ENCODE measurements around the gene CCDC83. TPM values are rescaled to one million over a fixed set of nuclear protein-coding genes. Genes with fewer than 3 reads are reported as not detected.

The CCDC83 gene
- polyA plus RNA-seq, 1 of the 3 experiments (the other 2 are of a cell fraction) = not detected

DNA sequence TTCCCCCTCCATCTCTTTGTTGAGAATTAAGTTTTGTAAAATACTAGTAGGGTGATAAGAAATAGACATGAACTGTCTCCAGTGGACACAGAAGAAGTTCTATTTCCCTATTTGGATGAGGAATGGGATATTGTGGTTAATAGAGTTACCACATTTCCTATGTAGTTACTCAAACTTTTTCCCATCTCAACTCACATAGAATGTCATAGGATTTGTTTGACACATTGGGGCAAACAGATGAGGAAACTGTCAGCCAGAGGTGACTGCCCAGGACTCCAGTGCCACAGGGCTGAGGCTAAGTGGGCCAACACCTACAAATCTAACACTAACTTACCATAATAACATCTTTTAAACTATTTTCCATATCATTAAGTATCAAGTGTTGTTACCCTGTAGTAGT, 58.3 kb downstream of the CCDC83 start:
- CTCF ChIA-PET = no interaction called here

DNA sequence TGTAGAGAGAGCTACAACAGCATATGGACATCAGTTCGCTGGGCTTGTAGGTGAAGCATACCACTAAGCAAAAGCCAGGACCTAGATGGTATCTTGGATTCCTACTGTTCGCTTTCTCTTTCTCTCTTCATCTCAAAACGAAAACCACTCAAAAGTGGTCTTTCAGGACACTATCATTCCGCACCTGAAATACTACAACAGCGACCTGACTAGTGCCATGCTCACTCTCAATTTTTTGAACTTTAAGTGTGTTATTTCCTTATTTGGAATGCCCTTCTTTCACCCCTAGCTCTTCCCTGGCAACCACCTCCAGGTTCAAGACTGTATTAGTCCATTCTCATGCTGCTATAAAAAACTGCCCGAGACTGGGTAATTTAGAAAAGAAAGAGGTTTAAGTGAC, 59.2 kb downstream of the CCDC83 start:
- CTCF ChIA-PET = no interaction called here
- no peaks in the 10 kb centered on the region for H3K9me2 ChIP-seq
- no peak overlapping the region for H3K27ac ChIP-seq (ENCODE audit: low read depth in 2 of 2, low read length in 1 of 2)
- no peaks in the 10 kb centered on the region for H3K27me3 ChIP-seq (ENCODE audit: insufficient read depth)
- H3K9ac ChIP-seq = no peak overlapping the region
- H3K36me3 ChIP-seq (replicated peaks in 1 of 2; ENCODE audit: control insufficient read depth in 1 of 2, insufficient read depth in 2 of 2, low read length in 1 of 2) = no peaks in the 10 kb centered on the region
- H2AFZ ChIP-seq (ENCODE audit: low read depth) = no peak overlapping the region
- 56% methylated on average over 6 of the region's 6 CpGs for WGBS (ENCODE audit: low lambda C conversion rate)
- TF ChIP-seq EZH2phosphoT487 (IDR thresholded peaks at IDR 0.05; ENCODE audit: borderline replicate concordance, low read depth) = no peak
- no peaks in the 10 kb centered on the region for H3F3A ChIP-seq (replicated peaks; ENCODE audit: insufficient read depth)
- H3K9me3 ChIP-seq = no peaks in the 10 kb centered on the region
- no peaks in the 10 kb centered on the region for H3K4me1 ChIP-seq (ENCODE audit: control insufficient read depth in 1 of 2, insufficient read depth in 2 of 2, low read depth in 1 of 2, low read length in 1 of 2)
- no peaks in the 10 kb centered on the region for H3K79me2 ChIP-seq (ENCODE audit: insufficient read depth)
- POLR2A ChIA-PET = no interaction called here
- H4K20me1 ChIP-seq (ENCODE audit: insufficient read depth) = no peaks in the 10 kb centered on the region
- H3K4me3 ChIP-seq (ENCODE audit: low read depth in 2 of 2, low read length in 1 of 2) = no peak overlapping the region
- no peak for DNase-seq
- H3K4me2 ChIP-seq = no peak overlapping the region

More for the DNA sequence above, 58.3 kb downstream of the CCDC83 start:
- Histone ChIP-seq H3K79me2 (ENCODE audit: insufficient read depth) (no peaks in the 10 kb centered on the region), H3K9me3 (no peaks in the 10 kb centered on the region), H3K9me2 (no peaks in the 10 kb centered on the region), H3K4me1 (ENCODE audit: control insufficient read depth in 1 of 2, insufficient read depth in 2 of 2, low read depth in 1 of 2, low read length in 1 of 2) (no peaks in the 10 kb centered on the region), H3K27ac (ENCODE audit: low read depth in 2 of 2, low read length in 1 of 2) (no peak overlapping the region), H3K27me3 (ENCODE audit: insufficient read depth) (no peaks in the 10 kb centered on the region), H2AFZ (ENCODE audit: low read depth) (no peak overlapping the region), H3K9ac (no peak overlapping the region), H3K4me2 (no peak overlapping the region), H3K4me3 (ENCODE audit: low read depth in 2 of 2, low read length in 1 of 2) (no peak overlapping the region), H4K20me1 (ENCODE audit: insufficient read depth) (no peaks in the 10 kb centered on the region), H3F3A (replicated peaks; ENCODE audit: insufficient read depth) (no peaks in the 10 kb centered on the region), H3K36me3 (replicated peaks in 1 of 2; ENCODE audit: control insufficient read depth in 1 of 2, insufficient read depth in 2 of 2, low read length in 1 of 2) (no peaks in the 10 kb centered on the region)
- TF ChIP-seq SMC3 (IDR thresholded peaks at IDR 0.05; ENCODE audit: low read depth, low read length) = no peak
- no peak for TF ChIP-seq ZBTB33 (IDR thresholded peaks at IDR 0.05; ENCODE audit: borderline replicate concordance, low read depth)
- no peak for TF ChIP-seq GATA2 (CRISPR knock-in tag; IDR thresholded peaks at IDR 0.05)
- TF ChIP-seq REST (IDR thresholded peaks at IDR 0.05; ENCODE audit: low read depth, low read length) = no peak
- no peak for TF ChIP-seq TEAD4 (IDR thresholded peaks at IDR 0.05; ENCODE audit: borderline replicate concordance, insufficient read depth)
- DNase-seq = no peak
- POLR2A ChIA-PET = no interaction called here
